HG02840 (cell line): Measurements from ENCODE around the gene ALOX12B.
"Not testable (repeated sequence)": the region's sequence is repeated elsewhere in the genome, so short reads cannot be mapped to it uniquely, and the experiment has no call there.

Source experiments
- ATAC-seq: cut with Tn5 transposase; IDR thresholded peaks from one replicate; pipeline ENCODE4 v1.9.1; 2021; ENCODE audit warnings: mild to moderate bottlenecking, moderate library complexity, moderate number of reproducible peaks; ENCODE audit not compliant: unreplicated experiment, low FRiP score

ALOX12B gene

GRCh38 chr17:8119581-8120519 lies 32.3 kb upstream of the ALOX12B start:
- ATAC-seq, result no peak

DNA sequence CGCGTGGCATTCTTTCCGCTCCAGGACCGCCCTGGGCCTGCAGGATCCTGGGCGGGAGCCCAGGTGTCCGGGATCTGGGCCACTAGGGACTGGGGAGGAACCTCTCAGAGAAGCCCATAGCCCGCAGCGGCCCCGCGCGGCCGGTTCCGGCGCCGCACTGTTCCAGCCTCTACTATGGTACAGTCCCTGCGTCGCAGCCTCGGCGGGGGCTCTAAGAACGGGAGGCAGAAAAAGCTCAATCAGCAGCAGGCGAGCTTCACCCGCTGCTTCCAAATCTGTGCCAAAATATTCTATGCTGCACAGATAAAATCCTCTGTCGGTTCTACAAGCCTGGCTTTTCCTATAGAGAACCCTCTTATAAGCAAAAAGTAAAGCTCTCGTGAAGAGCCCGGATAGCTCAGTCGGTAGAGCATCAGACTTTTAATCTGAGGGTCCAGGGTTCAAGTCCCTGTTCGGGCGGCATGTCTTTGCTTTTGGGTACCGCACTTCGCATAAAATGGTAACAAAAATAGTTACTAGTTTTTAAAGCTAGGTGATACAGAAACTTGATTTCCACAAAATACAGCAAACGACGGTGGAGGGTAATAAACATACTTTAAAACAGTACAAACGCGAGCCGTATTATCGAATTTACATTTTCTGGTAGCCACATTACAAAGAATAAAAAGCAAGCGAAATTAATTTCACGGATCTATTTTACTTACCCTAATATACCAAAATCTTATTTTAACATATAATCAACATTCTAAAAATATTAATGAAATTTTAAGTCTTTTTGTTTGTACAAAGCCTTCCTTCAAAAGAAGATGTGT lies 31.5 kb upstream of the ALOX12B start:
- peak; percentile 32 for ATAC-seq

DNA sequence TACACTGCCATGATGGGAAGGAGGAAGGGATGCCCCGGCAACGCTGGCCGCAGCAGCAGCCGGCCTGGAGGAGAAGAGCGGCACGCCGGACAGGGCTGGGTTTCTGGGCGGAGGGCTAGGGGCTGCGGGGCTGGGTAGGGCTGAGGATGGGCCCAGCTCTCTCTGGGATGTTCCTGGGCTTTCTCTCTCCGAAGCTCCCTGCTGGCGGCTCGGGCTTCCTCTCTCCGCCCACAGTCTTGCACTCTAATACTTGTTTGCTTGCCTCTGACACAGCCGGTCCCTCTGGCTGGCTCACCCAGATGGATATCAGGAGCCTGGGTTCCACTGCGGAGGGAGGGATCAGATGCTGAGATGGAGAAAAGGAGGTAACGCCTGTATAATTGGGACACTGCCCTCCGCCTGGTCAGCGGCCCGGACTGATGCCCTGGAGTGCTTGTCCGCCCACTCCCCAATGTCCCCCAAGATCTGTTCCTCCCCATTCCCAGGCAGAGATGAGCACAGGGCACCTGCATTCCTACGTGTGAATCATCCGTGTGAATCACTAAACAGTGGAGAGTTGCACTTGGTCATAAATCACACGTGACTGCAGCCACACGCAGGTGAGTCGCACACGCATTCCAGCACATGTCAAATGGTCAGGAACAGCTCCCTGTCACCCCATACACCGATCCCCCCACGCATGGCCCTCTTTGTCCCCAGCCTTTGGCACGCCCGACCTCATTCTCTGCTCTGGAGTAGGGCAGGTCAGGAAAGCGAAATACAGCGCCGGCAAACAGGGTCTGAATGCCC lies 30.7 kb upstream of the ALOX12B start, which contains the start of gene ALOXE3:
ALOXE3 (minus strand) TSS at position 535 of the 789 bp plus-strand sequence; CDS start at position 11, 524 bp downstream.
- no peak for ATAC-seq

DNA sequence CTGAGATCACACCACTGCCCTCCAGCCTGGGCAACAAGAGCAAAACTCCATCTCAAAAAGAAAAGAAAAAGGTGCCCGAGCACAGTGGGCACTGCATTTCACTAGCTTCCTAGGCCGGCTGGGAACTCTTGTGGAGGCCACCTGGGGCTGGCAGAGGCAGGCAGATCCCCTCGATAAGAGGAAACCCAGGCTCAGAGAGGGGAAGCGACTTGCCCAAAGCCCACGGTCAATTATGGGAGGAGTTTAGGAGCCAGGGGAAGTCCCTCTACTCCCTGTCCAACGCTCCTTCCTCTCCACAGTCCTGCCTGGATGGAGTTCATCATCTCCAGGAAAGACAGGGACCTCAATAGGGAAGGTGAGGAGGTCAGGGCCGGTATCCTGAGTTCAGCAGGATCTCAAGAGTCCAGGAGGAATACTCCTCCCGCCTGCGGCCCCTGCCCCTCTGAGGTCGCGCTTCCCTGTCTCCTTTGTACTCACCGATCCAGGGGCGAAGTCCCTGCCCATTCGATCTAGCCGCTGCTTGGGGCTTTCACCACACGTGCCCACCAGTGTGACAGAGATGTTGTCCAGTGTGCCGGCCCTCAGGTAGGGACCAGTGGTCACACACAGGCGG lies 30.0 kb upstream of the ALOX12B start:
- ATAC-seq, result no peak

DNA sequence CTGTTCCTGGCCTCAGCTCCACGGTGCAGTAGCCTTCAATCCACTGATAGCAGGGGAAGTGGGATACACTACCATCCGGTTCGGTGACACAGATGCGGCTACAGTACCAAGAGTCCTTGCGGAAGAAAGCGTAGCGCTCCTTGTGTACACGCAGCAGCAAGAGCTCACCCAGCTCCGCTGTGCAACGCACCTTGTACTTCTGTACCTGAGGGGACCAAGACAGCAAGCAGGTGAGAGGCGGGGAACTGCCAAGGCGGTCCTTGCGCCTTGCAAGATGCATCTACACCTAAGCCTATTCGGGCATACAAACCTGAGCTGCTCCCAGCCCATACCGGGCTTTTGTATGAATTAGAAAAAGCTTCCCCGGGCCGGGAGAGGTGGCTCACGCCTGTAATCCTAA lies 29.3 kb upstream of the ALOX12B start:
- ATAC-seq, result no peak

DNA sequence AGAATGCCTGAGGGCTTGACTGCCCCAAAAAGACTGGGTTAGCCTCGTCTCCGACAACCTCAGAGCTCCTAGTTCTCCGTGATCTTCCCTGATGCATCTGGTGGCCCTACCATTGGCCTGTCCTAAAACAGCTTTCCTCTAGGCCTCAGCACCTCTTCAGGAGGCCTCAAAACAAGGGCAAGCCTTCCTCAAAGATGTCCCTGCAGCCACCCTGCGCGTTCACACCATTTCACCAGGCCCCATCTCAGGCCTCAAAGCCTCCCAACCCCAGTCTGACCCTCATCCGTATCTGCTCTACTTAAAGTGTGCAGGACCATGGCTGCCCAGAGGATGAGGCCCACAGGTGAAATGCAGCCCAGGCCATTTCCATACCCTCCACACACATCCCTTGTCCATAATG lies 23.4 kb upstream of the ALOX12B start:
- no peak for ATAC-seq

- no peak for ATAC-seq
Observed at GRCh38 chr17:8110456-8110804, 22.9 kb upstream of the ALOX12B start.

DNA sequence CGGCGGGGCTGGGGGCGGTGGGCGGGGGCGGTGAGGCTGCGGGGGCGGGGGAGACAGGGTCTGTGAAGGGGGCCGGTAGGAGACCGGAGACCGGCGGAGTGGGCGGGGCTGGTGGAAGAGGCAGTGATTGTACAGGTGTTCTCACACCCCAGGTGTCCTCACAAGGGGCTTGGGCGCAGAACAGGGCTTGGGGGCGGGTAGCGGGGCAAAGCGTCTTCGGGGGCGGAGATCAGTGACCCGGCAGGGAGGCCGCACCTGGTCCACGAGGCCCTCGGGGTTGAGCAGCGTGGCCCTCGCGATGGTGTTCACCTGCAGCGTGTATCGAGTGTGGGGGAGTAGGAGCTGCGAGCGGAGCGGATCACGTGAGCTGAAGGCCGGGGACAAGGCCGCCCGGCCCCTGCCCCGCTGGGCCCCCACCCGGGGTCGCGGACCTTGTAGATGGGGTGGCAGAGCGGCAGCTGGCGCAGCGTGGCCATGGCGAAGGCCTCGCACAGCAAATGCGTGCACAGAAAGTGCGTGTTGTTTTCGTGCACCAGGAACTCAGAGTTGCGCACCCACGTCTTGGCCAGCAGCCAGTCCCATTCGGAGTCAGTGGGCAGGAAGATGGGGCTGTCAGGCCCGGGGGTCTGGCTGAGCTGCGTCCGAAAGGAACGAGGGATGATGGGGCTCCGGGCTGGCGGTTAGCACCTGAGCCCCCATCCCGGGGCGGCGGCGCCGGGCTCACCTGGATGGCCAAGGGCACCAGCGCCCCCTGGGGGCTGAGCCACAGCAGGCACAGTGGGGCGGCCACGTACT lies 22.3 kb upstream of the ALOX12B start:
- no peak for ATAC-seq

- no peak for ATAC-seq
Observed at GRCh38 chr17:8108972-8109660, 21.6 kb upstream of the ALOX12B start.

DNA sequence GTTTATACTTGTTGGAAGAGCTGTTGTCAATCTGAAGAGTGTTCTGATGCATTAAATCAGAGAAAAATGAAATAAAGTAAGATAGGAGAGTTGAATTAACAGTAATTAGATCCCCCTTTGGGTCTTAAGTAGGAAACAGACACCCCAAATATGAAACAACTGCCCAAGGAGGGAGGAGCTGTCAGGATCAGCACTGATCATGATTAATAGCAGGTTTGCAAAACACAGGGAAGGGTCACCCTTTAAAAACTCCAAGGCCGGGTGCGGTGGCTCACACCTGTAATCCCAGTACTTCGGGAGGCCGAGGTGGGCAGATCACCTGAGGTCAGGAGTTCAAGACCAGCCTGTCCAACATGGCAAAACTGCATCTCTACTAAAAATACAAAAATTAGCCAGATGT lies 19.5 kb upstream of the ALOX12B start:
- ATAC-seq, result not testable (repeated sequence)

GRCh38 chr17:8105957-8106398 lies 18.5 kb upstream of the ALOX12B start:
- ATAC-seq, result no peak

DNA sequence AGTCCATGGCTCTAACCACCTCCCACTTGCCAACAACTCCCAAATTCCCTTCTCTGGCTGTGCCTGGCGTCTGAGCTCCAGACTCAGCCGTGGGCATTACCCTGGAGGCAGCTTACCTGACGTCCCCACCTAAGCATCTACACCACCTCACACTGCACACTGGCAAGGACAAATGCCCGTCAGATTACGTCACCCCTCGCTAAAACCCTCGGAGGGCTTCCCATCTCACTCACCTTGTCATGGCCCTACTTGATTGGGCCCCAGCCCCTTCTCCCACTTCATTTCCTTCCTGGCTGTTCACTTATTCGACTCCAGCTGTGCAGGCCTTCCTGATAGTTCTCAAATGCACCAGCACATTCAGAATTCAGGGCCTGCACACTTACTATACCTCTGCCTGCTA lies 17.4 kb upstream of the ALOX12B start:
- ATAC-seq, result no peak

DNA sequence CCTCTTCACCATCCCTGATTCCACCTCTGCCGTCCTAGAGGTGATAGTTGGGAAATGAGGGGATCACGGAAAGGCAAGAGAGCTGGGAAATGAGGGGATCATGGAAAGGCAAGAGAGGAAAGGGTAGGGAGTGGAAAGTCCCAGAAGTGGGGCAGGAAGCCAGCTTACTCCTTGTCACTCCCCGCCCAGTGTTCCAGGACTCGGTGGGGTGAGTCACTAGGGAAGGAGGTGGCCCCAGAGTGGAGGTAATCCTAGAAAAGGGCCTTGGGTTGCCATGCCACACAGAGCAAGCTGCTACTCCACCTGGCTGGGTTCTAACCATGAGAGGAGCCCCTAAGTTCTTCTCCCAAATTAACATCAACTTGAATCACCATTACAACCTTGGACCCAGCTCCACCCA lies 16.0 kb upstream of the ALOX12B start:
- no peak for ATAC-seq

DNA sequence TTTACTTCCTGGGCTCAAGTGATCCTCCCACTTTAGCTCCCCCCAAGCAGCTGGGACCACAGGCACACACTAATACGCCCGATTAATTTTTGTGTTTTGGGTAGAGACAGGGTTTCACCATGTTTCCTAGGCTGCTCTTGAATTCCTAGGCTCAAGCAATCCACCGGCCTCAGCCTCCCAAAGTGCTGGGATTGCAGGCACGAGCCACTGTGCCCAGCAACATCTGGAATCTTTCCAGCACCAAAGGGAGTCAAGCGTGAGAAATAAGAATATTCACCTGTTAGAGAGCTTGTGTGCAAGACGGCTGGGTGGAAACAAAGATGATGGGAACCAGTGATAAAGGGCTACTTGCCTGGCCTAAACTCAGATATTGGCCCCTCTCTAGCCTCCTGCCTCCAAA lies 14.2 kb upstream of the ALOX12B start:
- no peak for ATAC-seq

GRCh38 chr17:8100763-8101162 lies 13.2 kb upstream of the ALOX12B start:
- ATAC-seq, result no peak

DNA sequence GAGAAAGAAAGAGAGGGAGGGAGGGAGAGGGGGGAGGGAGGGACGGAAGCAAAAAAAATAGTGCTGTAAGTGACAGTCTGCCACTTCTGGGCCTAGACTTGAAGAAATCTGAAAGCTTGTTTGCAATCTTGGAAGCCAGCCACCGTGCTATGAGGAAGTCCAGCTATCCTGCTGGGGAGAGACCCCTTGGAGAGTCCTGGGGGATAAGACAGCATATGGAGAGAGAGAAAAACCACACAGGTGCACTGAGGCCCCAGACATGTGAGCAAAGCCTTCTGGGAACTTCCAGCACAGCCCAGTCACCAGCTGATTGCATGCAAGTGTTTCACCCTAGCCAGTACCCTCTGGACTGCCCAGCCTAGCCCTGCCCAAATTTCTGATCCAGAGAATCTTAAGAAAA lies 12.6 kb upstream of the ALOX12B start:
- ATAC-seq, result no peak

DNA sequence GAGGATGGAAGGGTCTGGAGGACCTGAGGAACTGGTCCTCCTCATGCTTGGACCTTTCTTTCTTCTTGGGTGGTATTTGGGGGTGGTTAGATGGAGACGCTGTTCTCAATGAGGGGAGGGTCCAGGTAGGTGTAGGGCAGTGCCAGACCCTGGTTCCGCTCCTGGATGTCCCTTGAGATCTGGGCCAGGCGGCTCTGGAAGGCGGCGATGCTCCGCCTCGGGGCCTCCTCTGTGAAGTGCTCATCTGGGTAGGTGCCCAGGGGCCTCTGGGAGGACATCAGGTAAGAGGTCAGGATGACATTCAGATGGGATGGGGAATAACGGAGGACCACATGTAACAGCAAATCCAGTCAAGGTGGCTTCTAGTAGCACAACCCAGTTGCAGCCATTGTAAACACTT lies 9.0 kb upstream of the ALOX12B start:
- no peak for ATAC-seq

- no peak for ATAC-seq
Observed at GRCh38 chr17:8095361-8095760, 7.8 kb upstream of the ALOX12B start.
